ENCODE results near the gene KRT7.
"Not testable (repeated sequence)": the region's sequence is repeated elsewhere in the genome, so short reads cannot be mapped to it uniquely, and the experiment has no call there.

KRT7 gene

GRCh38 chr12:52231305-52232202 lies 1.5 kb upstream of the KRT7 start:
- no peak for DNase-seq

DNA sequence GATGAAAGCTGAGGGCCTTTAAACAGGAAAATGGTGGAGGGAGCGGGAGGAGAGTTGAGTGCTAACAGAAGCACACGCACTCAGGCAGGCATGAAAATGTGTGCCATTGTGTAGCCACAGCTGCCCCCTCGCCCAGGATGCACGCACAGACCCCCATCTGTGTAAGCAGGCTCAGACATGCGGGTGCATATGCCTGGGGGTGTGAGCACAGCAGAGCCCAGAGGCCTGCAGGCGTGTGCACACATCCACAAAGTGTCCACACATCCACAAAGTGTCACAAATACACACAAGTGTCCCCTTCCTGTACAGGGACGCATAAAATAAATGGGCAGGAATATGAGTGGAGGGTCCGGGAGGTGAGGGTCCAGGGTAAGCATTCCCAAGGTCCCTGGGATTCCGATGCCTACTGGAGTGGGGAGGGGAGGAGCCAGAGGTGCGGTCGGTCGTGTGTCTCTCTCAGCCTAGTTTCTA lies 805 bp upstream of the KRT7 start:
- DNase-seq: no peak

DNA sequence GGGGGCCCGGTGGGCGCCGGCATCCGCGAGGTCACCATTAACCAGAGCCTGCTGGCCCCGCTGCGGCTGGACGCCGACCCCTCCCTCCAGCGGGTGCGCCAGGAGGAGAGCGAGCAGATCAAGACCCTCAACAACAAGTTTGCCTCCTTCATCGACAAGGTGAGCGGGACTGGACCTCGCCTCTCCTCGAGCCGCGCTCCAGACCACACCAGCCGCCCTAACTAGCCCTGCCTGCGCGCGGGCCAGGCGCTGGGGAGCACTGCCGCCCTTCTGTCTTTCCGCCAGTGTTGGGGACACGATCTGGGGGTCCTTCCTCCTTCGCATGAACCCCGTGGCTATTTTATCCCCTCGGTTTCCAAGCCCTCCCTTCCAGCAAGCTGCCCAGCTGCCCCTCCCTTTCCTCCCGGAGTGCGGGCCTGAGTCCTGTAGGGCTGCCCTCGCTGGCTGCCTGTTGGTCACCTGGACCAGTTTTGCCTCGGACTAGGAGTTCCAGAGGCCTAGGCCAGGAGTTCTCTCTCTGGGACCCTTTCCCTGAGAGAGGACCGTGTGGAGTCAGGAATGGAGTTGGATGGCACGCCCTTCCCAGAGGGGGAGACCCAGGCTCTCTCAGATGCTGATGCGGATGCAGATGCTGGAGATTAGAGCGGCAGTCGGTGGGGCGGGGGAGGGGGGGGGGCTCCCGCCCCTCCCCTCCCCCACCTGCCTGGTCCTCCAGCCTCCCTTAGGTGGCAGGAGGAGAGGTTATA lies 592 bp downstream of the KRT7 start:
- DNase-seq: no peak

DNA sequence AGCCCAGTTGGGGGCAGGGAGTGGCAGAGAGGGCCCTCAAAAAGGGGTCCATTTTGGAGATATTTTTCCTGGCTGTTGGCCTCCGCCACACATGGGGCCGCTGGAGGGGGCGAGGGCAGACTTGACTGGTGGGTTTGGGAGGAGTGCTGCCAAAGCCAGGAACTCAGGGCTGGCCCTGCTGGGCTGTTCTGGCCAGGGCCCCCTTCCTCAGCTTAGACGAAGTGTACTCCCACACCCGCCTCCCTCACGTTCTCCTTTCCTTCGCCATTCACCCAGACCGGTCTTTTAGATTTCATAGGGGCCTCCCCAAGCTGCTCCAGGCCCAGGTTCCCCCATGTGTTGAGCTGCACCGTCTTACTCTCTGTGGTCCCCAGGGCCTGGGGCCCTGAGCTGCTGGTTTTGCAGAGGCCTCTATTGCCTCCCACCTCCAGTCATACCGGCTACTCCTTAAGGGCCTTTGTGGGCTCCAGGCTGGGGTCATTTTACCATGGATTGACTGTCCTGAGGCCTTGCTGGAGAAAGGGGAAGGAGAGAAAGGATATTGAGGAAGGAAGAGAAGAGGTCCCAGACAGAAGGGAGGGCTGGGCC lies 1.3 kb downstream of the KRT7 start:
- no peak for DNase-seq

DNA sequence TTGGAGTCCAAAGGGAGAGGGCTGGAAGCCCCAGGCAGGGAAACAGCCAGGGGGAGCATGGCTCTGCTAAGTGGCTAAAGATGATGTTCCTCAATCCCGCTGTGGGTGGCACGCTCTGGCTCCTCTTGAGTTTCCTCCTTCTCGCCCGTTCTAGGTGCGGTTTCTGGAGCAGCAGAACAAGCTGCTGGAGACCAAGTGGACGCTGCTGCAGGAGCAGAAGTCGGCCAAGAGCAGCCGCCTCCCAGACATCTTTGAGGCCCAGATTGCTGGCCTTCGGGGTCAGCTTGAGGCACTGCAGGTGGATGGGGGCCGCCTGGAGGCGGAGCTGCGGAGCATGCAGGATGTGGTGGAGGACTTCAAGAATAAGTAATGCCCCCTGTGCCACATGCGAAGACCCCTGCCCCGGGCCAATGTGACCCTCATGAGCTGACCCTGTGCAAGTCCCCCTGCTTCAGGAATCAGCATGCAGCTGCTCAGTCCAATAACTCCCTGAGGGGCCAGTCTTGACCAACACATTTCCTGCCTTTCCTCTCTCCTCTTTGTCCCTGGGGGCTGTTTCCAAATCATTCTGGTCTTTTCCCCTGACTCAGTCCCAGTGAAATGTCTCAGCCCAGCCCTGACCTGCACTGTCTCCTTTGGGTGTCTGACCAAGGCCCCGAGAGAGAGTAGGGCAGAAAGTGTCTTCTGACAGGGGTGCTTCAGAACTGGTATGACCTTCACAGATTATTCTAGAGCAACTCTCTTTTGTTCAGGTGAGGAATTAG lies 2.1 kb downstream of the KRT7 start:
- no peak for DNase-seq

GRCh38 chr12:52235822-52236361 lies 2.8 kb downstream of the KRT7 start:
- no peak for DNase-seq

GRCh38 chr12:52236386-52237050 lies 3.5 kb downstream of the KRT7 start:
- DNase-seq: no peak

GRCh38 chr12:52238207-52238840 lies 5.3 kb downstream of the KRT7 start:
- no peak for DNase-seq

DNA sequence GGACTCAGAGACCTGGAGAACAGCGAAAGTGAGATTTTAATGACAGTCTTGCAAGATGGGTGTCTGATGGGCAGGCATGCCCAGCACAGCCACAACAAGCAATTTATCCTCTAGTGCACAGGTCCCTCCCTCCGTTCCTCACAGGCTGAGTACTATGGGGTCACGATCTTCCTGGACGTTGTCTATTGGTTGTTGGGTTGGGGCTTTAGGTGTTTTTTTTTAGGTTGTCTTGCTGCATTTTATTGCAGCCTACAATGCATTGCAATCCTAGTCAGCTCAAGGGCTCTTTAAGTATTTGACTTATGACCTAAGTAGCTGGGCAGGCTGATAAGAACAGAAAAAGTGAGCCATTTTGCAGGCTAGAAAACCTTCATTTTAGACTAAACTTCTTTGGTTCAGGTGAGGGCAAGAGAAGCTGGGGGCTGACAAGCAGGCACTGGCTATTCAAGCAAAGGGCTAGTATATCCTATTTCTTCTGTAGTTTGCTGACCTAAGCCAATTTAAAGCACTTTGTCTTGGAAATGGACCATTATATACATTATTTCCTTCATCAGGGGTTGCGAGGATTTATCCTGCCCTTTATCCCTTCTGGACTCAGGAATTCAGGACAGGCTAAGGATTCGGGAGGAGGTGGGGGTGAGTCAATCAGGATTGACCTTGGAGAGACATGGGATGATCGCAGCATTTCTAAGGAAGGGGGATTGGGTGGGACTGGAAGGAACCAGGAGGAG lies 6.0 kb downstream of the KRT7 start:
- DNase-seq: no peak

DNA sequence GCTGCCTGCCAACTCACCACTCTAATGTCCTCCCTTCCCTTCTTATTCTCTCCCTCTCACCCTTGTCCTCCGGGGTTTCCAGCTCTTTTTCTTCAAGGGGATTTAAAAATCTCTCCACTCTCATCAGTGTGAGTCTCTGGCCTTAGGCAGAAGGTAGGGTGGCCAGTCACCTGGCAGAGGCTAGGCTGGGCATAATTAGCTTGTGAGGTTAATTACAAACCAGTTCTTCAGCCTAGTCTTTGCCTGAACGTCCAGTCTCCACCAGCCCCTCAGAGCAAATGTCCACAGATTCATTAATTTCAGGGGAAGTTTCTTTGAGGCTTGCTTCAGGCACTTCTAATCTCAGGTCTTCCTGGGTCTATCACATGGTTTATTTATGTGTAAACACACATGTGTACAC lies 6.7 kb downstream of the KRT7 start:
- DNase-seq: no peak

DNA sequence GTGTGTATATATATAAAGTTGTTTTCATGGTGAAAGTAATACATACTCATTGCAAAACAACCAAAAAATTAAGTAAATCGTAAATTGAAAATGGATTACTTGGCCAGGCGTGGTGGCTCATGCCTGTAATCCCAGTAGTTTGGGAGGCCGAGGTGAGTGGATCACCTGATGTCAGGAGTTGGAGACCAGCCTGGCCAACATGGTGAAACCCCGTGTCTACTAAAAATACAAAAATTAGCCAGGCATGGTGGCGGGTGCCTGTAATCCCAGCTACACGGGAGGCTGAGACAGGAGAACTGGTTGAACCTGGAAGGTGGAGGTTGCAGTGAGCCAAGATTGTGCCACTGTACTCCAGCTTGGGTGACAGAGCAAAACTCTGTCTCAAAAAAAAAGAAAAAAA lies 7.2 kb downstream of the KRT7 start:
- not testable (repeated sequence) for DNase-seq

DNA sequence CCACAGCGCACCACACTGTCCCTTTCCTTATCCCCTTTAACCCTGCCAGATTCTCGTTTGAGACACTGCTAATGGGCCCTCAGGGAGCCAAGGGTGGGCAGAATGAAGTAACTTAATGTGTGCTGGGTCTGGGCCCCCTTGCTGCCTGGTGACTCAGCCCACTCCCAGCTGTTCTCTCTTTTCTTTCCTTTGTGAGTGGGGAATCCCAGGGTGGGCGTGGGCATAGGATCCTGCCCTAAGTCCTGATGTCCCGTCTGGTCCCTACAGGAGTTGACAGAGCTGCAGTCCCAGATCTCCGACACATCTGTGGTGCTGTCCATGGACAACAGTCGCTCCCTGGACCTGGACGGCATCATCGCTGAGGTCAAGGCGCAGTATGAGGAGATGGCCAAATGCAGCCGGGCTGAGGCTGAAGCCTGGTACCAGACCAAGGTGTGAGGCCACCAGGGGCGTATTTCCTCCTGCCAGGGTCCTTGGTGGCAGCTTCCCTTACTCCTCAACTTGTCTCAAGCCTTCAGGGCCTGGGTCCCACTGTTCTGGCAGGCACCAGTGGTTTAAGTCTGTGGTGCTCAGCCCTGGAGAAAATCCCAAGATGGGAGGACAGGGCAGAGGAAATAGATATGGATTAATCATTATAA lies 8.3 kb downstream of the KRT7 start:
- no peak for DNase-seq

GRCh38 chr12:52242442-52243258 lies 9.6 kb downstream of the KRT7 start:
- no peak for DNase-seq

- no peak for DNase-seq
Measured at GRCh38 chr12:52243259-52243855, 10.3 kb downstream of the KRT7 start.

- DNase-seq: peak; percentile 70
Measured at GRCh38 chr12:52243856-52244614, 11.0 kb downstream of the KRT7 start.

- DNase-seq: no peak
Measured at GRCh38 chr12:52244615-52244994, 11.6 kb downstream of the KRT7 start.

DNA sequence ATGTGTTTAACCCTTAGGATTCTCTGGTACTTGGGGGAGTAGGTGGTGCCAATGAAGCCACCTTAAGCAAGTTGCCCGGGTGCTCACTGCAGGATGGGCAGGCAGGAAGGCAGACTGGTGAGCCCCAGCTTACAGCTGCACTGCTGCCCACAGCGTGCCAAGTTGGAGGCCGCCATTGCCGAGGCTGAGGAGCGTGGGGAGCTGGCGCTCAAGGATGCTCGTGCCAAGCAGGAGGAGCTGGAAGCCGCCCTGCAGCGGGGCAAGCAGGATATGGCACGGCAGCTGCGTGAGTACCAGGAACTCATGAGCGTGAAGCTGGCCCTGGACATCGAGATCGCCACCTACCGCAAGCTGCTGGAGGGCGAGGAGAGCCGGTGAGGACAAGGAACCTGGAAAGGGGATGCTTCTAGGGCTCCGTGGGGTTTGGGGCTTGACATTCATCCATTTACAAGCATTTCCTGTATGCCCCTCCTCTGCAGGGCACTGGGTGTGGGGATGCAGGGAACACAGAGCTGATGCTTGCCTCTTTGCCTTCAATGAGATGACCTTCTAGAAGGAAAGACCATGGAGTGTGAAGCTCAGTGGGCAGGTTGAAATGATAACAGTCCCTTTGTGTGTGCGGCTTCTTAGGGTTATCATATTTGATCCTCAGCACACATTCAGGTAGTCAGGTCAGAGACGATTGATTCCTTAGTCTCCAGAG lies 12.4 kb downstream of the KRT7 start:
- no peak for DNase-seq

All from stimulated activated naive CD4-positive, alpha-beta T cell treated with Interleukin-2 at 50 U/mL for 16 hours (primary cell).